HCT116 (cell line): ENCODE measurements around the gene HIP1. TPM values are rescaled to one million over a fixed set of nuclear protein-coding genes. Genes with fewer than 3 reads are reported as not detected.

Experiments used
- ATAC-seq: fragments of 200-7000 bp; cut with Tn5 transposase; 2 replicates; pipeline ENCODE4 v1.9.1; 2020; ENCODE audit warnings: mild to moderate bottlenecking, moderate library complexity
- BruUV-seq: library from RNA; stranded (reverse); fragments of 400-500 nt; replicated peaks from 2 replicates; lab custom pipeline; 2021; lab: Mats Ljungman, UMichigan
- CTCF ChIA-PET: fragments of 300-600 bp; sonication (Branson Sonifier 250); formaldehyde crosslinking; loops from one replicate; lab custom pipeline; 2021; ENCODE audit warnings: antibody characterized with exemption; lab: Charles Lee
- POLR2A ChIA-PET: fragments of 300-600, 350-600 bp; sonication (Branson Sonifier 250); formaldehyde crosslinking; loops from one replicate; lab custom pipeline; 2021; ENCODE audit warnings: antibody characterized with exemption; lab: Charles Lee
- RAD21 ChIA-PET, 2 experiments: fragments of 300-600 bp; sonication (Branson Sonifier 250); formaldehyde crosslinking; loops; one replicate each; lab custom pipeline; 2023; ENCODE audit warnings: low total read pairs in 2 of 2; ENCODE audit not compliant: uncharacterized antibody in 2 of 2, unreplicated experiment in 2 of 2, low non-redundant PET in 1 of 2; lab: Charles Lee
- DNase-seq: peaks from one replicate; pipeline ENCODE4 v3.0.0-alpha.2; 2010; ENCODE audit warnings: low read depth, low spot score
- H2AFZ ChIP-seq: fragments of 200-600 bp; shearing (Covaris generic), sonication (generic); 2 replicates; pipeline ENCODE4 v1.6.1; 2017; ENCODE audit warnings: low read depth, mixed run types, mixed read lengths, antibody characterized with exemption, low read length; ENCODE audit not compliant: poor library complexity, severe bottlenecking
- H3K27ac ChIP-seq: 2 replicates; pipeline ENCODE4 v1.5.1; 2012; ENCODE audit warnings: low read depth, low read length
- H3K27me3 ChIP-seq: fragments of 200-600 bp; sonication (generic); 2 replicates; pipeline ENCODE4 v1.6.1; 2016; ENCODE audit warnings: mixed run types, low read length, mixed read lengths; ENCODE audit not compliant: insufficient read depth
- H3K36me3 ChIP-seq, 2 experiments: fragments of 200-500 bp in 1 of 2; fragments of 200-600 bp in 1 of 2; sonication (Bioruptor generic) in 1 of 2; sonication (generic) in 1 of 2; 2 replicates each; pipeline versions ENCODE4 v1.5.1 to v1.6.1; 2014 to 2016; ENCODE audit warnings: low read length in 2 of 2, inconsistent platforms in 1 of 2, mixed read lengths in 1 of 2, mixed run types in 1 of 2; ENCODE audit not compliant: insufficient read depth in 2 of 2, control insufficient read depth in 1 of 2
- H3K4me1 ChIP-seq, 2 experiments: fragments of 200-600 bp in 1 of 2; sonication (generic) in 1 of 2; 2 replicates each; pipeline versions ENCODE4 v1.5.1 to v1.6.1; 2012 to 2017; ENCODE audit warnings: low read length in 2 of 2, inconsistent platforms in 1 of 2, mild to moderate bottlenecking in 1 of 2, mixed read lengths in 1 of 2, mixed run types in 1 of 2, moderate library complexity in 1 of 2; ENCODE audit not compliant: insufficient read depth in 2 of 2, control insufficient read depth in 1 of 2
- H3K4me2 ChIP-seq: fragments of 200-600 bp; sonication (generic); 2 replicates; pipeline ENCODE4 v1.6.1; 2017; ENCODE audit warnings: mixed run types, low read length, mixed read lengths
- H3K4me3 ChIP-seq, 2 experiments: fragments of 200-600 bp in 1 of 2; sonication (generic) in 1 of 2; replicated peaks in 1 of 2; 2 replicates each; pipeline ENCODE4 v1.5.1; 2011 to 2016; ENCODE audit warnings: low read length in 2 of 2, control low read depth in 1 of 2, low read depth in 1 of 2, mild to moderate bottlenecking in 1 of 2, mixed read lengths in 1 of 2, mixed run types in 1 of 2
- H3K79me2 ChIP-seq: fragments of 200-600 bp; sonication (generic); 2 replicates; pipeline ENCODE4 v1.6.1; 2017; ENCODE audit warnings: mild to moderate bottlenecking, mixed run types, low read length, moderate library complexity, mixed read lengths; ENCODE audit not compliant: insufficient read depth
- H3K9ac ChIP-seq: fragments of 200-600 bp; sonication (generic); 2 replicates; pipeline ENCODE4 v1.6.1; 2016; ENCODE audit warnings: low read length, mixed read lengths
- H3K9me2 ChIP-seq: fragments of 200-600 bp; sonication (generic), shearing (Covaris generic); 2 replicates; pipeline ENCODE4 v1.6.1; 2017; ENCODE audit warnings: mixed run types, mild to moderate bottlenecking, moderate library complexity; ENCODE audit not compliant: insufficient read depth
- H3K9me3 ChIP-seq, 2 experiments: fragments of 200-500 bp in 1 of 2; fragments of 200-600 bp in 1 of 2; sonication (Bioruptor generic) in 1 of 2; sonication (generic) in 1 of 2; 2 replicates each; pipeline ENCODE4 v1.6.1; 2014 to 2017; ENCODE audit warnings: low read length in 2 of 2, mixed read lengths in 2 of 2, inconsistent platforms in 1 of 2, low read depth in 1 of 2, mild to moderate bottlenecking in 1 of 2, mixed run types in 1 of 2, moderate library complexity in 1 of 2; ENCODE audit not compliant: control insufficient read depth in 1 of 2, insufficient read depth in 1 of 2
- H4K20me1 ChIP-seq: fragments of 200-600 bp; sonication (generic), shearing (Covaris generic); 2 replicates; pipeline ENCODE4 v1.6.1; 2017; ENCODE audit warnings: mixed run types, mild to moderate bottlenecking, moderate library complexity; ENCODE audit not compliant: insufficient read depth
- CBX3 ChIP-seq: IDR thresholded peaks from 2 replicates; pipeline ENCODE4 v1.6.1; 2012; ENCODE audit warnings: low read depth
- CEBPB ChIP-seq: IDR thresholded peaks from 2 replicates; pipeline ENCODE4 v1.6.1; 2012; ENCODE audit warnings: low read depth
- ELF1 ChIP-seq: IDR thresholded peaks from 2 replicates; pipeline ENCODE4 v1.6.1; 2012; ENCODE audit warnings: low read depth, borderline replicate concordance
- EZH2 ChIP-seq: fragments of 200-600 bp; sonication (generic); IDR thresholded peaks from 2 replicates; pipeline ENCODE4 v1.6.1; 2017; ENCODE audit warnings: antibody characterized with exemption, mixed run types
- JUND ChIP-seq: IDR thresholded peaks from 2 replicates; pipeline ENCODE4 v1.6.1; 2012
- RAD21 ChIP-seq: IDR thresholded peaks from 2 replicates; pipeline ENCODE4 v1.6.1; 2012; ENCODE audit warnings: low read depth, mild to moderate bottlenecking
- SP1 ChIP-seq: IDR thresholded peaks from 2 replicates; pipeline ENCODE4 v1.6.1; 2012; ENCODE audit warnings: low read depth
- TCF7L2 ChIP-seq: IDR thresholded peaks from 2 replicates; pipeline ENCODE4 v1.7.0; 2011; ENCODE audit warnings: borderline replicate concordance, inconsistent platforms; ENCODE audit not compliant: insufficient read depth, insufficient read length; ENCODE audit errors: extremely low read depth
- ZFX ChIP-seq: fragments of 450-650 bp; IDR thresholded peaks from 2 replicates; pipeline ENCODE4 v1.6.1; 2017
- intact Hi-C: fragments of 100-400 bp; cut with micrococcal nuclease; formaldehyde crosslinking; loops from 2 replicates; pipeline ENCODE4 v1.10.0; 2022
- total RNA-seq: library from RNA; stranded (reverse); gene quantifications from one replicate; pipeline ENCODE4 v1.2.1, GENCODE V29; 2021; ENCODE audit not compliant: unreplicated experiment
- TF ChIP-seq, protein P1 (sequence below): IDR thresholded peaks from 2 replicates; pipeline ENCODE4 v1.6.1; 2011; ENCODE audit warnings: mild to moderate bottlenecking, low read length, moderate library complexity; ENCODE audit not compliant: insufficient replicate concordance; ENCODE audit errors: extremely low read depth
- TF ChIP-seq, protein P2 (sequence below): IDR thresholded peaks from 2 replicates; pipeline ENCODE4 v1.6.1; 2012; ENCODE audit warnings: low read depth
- TF ChIP-seq, protein P3 (sequence below), 3 experiments: fragments of 200-600 bp in 1 of 3; sonication (generic) in 1 of 3; IDR thresholded peaks in 2 of 3; conservative IDR thresholded peaks in 1 of 3; 2 replicates each; pipeline ENCODE4 v1.5.1; 2012 to 2017; ENCODE audit warnings: low read depth in 2 of 3, low read length in 2 of 3, antibody characterized with exemption in 1 of 3, borderline replicate concordance in 1 of 3, control low read depth in 1 of 3, mild to moderate bottlenecking in 1 of 3, mixed read lengths in 1 of 3, mixed run types in 1 of 3, moderate library complexity in 1 of 3; ENCODE audit not compliant: insufficient read depth in 1 of 3

HIP1 gene
- total RNA-seq, 1 experiment from 2014 or later: 22.1 TPM

DNA sequence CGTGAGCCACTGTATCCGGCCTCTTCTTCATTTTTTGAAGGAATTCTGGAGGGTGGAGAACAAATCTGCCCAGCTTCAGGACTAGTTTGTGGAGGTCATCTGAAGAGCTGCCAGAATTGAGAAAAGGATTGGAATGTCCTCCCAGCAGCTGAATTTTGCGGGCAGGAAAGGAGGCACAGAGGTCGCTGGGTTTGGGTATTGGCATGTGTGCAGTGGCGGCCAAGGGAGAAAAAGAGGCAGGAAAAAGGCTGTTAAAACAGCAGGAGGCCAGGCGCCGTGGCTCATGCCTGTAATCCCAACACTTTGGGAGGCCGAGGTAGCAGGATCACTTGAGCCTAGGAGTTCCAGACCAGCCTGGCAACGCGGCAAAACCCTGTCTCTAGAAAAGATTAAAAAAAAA is 80.4 kb downstream of the HIP1 start (continued):
- TF ChIP-seq, protein P1, sequence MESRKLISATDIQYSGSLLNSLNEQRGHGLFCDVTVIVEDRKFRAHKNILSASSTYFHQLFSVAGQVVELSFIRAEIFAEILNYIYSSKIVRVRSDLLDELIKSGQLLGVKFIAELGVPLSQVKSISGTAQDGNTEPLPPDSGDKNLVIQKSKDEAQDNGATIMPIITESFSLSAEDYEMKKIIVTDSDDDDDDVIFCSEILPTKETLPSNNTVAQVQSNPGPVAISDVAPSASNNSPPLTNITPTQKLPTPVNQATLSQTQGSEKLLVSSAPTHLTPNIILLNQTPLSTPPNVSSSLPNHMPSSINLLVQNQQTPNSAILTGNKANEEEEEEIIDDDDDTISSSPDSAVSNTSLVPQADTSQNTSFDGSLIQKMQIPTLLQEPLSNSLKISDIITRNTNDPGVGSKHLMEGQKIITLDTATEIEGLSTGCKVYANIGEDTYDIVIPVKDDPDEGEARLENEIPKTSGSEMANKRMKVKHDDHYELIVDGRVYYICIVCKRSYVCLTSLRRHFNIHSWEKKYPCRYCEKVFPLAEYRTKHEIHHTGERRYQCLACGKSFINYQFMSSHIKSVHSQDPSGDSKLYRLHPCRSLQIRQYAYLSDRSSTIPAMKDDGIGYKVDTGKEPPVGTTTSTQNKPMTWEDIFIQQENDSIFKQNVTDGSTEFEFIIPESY: no peak
- TF ChIP-seq SP1 (no peak), TCF7L2 (no peak)
- TF ChIP-seq, all 23 proteins: peak for 0

DNA sequence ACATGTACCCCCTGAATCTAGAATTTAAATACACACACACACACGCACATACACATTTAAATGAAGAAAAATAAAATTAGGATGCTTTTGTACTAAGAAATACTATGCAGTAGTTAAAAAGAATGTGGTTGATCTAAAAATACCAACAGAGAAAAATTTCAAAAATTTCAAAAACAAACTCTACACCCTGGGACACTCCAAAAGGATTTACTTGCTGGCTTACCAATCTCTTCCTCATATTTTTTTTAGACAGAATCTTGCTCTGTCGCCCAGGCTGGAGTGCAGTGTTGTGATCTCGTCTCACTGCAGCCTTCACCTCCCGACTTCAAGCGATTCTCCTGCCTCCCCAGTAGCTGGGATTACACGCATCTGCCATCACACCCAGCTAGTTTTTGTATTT is 80.9 kb downstream of the HIP1 start:
- no peaks in the 10 kb centered on the region for H3K36me3 ChIP-seq
- intact Hi-C loops: no loop called here
- H3K9ac ChIP-seq: no peak overlapping the region
- H3K9me3 ChIP-seq: no peaks in the 10 kb centered on the region
- H3K4me3 ChIP-seq: no peak overlapping the region
- H4K20me1 ChIP-seq: no peaks in the 10 kb centered on the region
- no peak overlapping the region for H2AFZ ChIP-seq
- H3K9me2 ChIP-seq: no peaks in the 10 kb centered on the region
- peak overlapping the region; percentile 47 for H3K4me2 ChIP-seq
- DNase-seq (no peak), ATAC-seq (no peak)
- H3K27me3 ChIP-seq: no peaks in the 10 kb centered on the region
- peaks cover 13 to 19% of the 10 kb centered on the region in 2 experiments; a peak in 3 of 4 replicates for H3K4me1 ChIP-seq
- no peak for TF ChIP-seq RAD21
- CTCF ChIA-PET: no interaction called here
- H3K79me2 ChIP-seq: no peaks in the 10 kb centered on the region
- POLR2A ChIA-PET: no interaction called here
- RAD21 ChIA-PET: no interaction called here
- BruUV-seq: no TSS peak
- H3K27ac ChIP-seq: peak overlapping the region; percentile 36

DNA sequence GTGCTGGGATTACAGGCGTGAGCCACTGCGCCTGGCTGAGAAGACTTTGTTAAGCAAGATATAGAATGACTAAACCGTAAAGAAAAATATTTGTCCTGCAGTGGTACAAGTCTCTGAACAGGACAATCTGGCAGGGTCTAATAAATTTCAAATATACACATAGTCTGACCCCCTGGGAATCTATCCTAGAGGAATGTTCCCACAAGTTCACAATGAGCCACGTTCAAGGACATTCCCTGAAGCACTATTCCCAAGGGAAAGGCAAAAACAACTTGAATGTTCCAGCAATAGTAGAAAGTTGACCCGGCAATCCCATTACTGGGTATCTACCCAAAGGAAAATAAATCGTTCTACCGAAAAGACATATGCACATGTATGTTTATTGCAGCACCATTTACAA is 82.0 kb downstream of the HIP1 start:
- intact Hi-C loops: no loop called here
- ChIA-PET CTCF (no interaction called here), RAD21 (no interaction called here), POLR2A (no interaction called here)
- H3K27ac ChIP-seq: no peak overlapping the region
- H4K20me1 ChIP-seq: no peaks in the 10 kb centered on the region
- BruUV-seq: no TSS peak
- no peak overlapping the region for H3K4me3 ChIP-seq
- no peaks in the 10 kb centered on the region for H3K27me3 ChIP-seq
- H3K9me2 ChIP-seq: no peaks in the 10 kb centered on the region
- H3K9me3 ChIP-seq: no peaks in the 10 kb centered on the region
- no peak overlapping the region for H3K4me2 ChIP-seq
- H3K9ac ChIP-seq: no peak overlapping the region
- no peak overlapping the region for H2AFZ ChIP-seq
- no peaks in the 10 kb centered on the region for H3K79me2 ChIP-seq
- no peak for DNase-seq
- H3K36me3 ChIP-seq: no peaks in the 10 kb centered on the region
- H3K4me1 ChIP-seq: peaks cover 13 to 19% of the 10 kb centered on the region in 2 experiments; a peak in 3 of 4 replicates
- ATAC-seq: no peak
- TF ChIP-seq RAD21 (no peak), CEBPB (no peak), EZH2 (no peak), ELF1 (no peak), CBX3 (no peak), ZFX (no peak), JUND (no peak)
- TF ChIP-seq, protein P2, sequence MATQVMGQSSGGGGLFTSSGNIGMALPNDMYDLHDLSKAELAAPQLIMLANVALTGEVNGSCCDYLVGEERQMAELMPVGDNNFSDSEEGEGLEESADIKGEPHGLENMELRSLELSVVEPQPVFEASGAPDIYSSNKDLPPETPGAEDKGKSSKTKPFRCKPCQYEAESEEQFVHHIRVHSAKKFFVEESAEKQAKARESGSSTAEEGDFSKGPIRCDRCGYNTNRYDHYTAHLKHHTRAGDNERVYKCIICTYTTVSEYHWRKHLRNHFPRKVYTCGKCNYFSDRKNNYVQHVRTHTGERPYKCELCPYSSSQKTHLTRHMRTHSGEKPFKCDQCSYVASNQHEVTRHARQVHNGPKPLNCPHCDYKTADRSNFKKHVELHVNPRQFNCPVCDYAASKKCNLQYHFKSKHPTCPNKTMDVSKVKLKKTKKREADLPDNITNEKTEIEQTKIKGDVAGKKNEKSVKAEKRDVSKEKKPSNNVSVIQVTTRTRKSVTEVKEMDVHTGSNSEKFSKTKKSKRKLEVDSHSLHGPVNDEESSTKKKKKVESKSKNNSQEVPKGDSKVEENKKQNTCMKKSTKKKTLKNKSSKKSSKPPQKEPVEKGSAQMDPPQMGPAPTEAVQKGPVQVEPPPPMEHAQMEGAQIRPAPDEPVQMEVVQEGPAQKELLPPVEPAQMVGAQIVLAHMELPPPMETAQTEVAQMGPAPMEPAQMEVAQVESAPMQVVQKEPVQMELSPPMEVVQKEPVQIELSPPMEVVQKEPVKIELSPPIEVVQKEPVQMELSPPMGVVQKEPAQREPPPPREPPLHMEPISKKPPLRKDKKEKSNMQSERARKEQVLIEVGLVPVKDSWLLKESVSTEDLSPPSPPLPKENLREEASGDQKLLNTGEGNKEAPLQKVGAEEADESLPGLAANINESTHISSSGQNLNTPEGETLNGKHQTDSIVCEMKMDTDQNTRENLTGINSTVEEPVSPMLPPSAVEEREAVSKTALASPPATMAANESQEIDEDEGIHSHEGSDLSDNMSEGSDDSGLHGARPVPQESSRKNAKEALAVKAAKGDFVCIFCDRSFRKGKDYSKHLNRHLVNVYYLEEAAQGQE: no peak
- TF ChIP-seq, protein P3, sequence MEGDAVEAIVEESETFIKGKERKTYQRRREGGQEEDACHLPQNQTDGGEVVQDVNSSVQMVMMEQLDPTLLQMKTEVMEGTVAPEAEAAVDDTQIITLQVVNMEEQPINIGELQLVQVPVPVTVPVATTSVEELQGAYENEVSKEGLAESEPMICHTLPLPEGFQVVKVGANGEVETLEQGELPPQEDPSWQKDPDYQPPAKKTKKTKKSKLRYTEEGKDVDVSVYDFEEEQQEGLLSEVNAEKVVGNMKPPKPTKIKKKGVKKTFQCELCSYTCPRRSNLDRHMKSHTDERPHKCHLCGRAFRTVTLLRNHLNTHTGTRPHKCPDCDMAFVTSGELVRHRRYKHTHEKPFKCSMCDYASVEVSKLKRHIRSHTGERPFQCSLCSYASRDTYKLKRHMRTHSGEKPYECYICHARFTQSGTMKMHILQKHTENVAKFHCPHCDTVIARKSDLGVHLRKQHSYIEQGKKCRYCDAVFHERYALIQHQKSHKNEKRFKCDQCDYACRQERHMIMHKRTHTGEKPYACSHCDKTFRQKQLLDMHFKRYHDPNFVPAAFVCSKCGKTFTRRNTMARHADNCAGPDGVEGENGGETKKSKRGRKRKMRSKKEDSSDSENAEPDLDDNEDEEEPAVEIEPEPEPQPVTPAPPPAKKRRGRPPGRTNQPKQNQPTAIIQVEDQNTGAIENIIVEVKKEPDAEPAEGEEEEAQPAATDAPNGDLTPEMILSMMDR (IDR thresholded peaks at IDR 0.05 in 2 of 3, conservative IDR thresholded peaks at IDR 0.05 in 1 of 3; ENCODE audit: borderline replicate concordance in 1 of 3, insufficient read depth in 1 of 3, low read depth in 2 of 3, low read length in 2 of 3): no peak
